CD14-positive monocyte (primary cell): ENCODE results near the gene CGREF1. TPM values are rescaled to one million over a fixed set of nuclear protein-coding genes. Genes with fewer than 3 reads are reported as not detected.

Experiments
- DNase-seq, 3 donors: peaks; one replicate each; pipeline ENCODE4 v3.0.0-alpha.2; 2011 to 2022
- H2AFZ ChIP-seq: 2 replicates; pipeline ENCODE4 v1.6.0; 2012; ENCODE audit warnings: mild to moderate bottlenecking, low read depth, low read length, inconsistent platforms; ENCODE audit not compliant: insufficient read depth, poor library complexity, severe bottlenecking
- H3K27ac ChIP-seq, 2 donors: 1 replicate in 1 of 2; 2 replicates in 1 of 2; pipeline ENCODE4 v1.5.1; 2012 to 2013; ENCODE audit warnings: low read length in 2 of 2, control low read depth in 1 of 2, inconsistent platforms in 1 of 2, low read depth in 1 of 2, mild to moderate bottlenecking in 1 of 2
- H3K27me3 ChIP-seq, 2 donors: one replicate each; pipeline versions ENCODE4 v1.6.0 to v1.6.1; 2011 to 2013; ENCODE audit warnings: low read length in 2 of 2; ENCODE audit not compliant: control insufficient read depth in 2 of 2, insufficient read depth in 2 of 2
- H3K36me3 ChIP-seq, 2 donors: replicated peaks in 1 of 2; 1 replicate in 1 of 2; 2 replicates in 1 of 2; pipeline versions ENCODE4 v1.5.1 to v1.6.1; 2012 to 2013; ENCODE audit warnings: low read length in 2 of 2, control low read depth in 1 of 2, inconsistent platforms in 1 of 2, mild to moderate bottlenecking in 1 of 2; ENCODE audit not compliant: insufficient read depth in 2 of 2, control insufficient read depth in 1 of 2
- H3K4me1 ChIP-seq, 2 donors: 1 replicate in 1 of 2; 2 replicates in 1 of 2; pipeline versions ENCODE4 v1.5.1 to v1.6.1; 2012 to 2013; ENCODE audit warnings: low read length in 2 of 2, control low read depth in 1 of 2, inconsistent platforms in 1 of 2, mild to moderate bottlenecking in 1 of 2, moderate library complexity in 1 of 2; ENCODE audit not compliant: insufficient read depth in 2 of 2, control insufficient read depth in 1 of 2
- H3K4me2 ChIP-seq: replicated peaks from 2 replicates; pipeline ENCODE3; 2012; ENCODE audit warnings: low read length, moderate library complexity, mild to moderate bottlenecking; ENCODE audit not compliant: poor library complexity, severe bottlenecking; ENCODE audit errors: extremely low read depth
- H3K4me3 ChIP-seq, 3 experiments: fragments of 200-600 bp in 1 of 3; sonication (generic) in 1 of 3; replicated peaks in 1 of 3; 1 replicate in 2 of 3; 2 replicates in 1 of 3; pipeline ENCODE4 v1.5.1; 2011 to 2013; ENCODE audit warnings: low read length in 3 of 3, mild to moderate bottlenecking in 3 of 3, control low read depth in 2 of 3, low read depth in 2 of 3, inconsistent platforms in 1 of 3, moderate library complexity in 1 of 3
- H3K79me2 ChIP-seq: 2 replicates; pipeline ENCODE4 v1.6.0; 2012; ENCODE audit warnings: mild to moderate bottlenecking, control low read depth, inconsistent platforms, low read length, moderate library complexity; ENCODE audit not compliant: insufficient read depth
- H3K9ac ChIP-seq: 2 replicates; pipeline ENCODE4 v1.6.0; 2017; ENCODE audit warnings: low read length, mild to moderate bottlenecking; ENCODE audit not compliant: insufficient read depth, poor library complexity, severe bottlenecking
- H3K9me3 ChIP-seq, 2 donors: replicated peaks in 1 of 2; 1 replicate in 1 of 2; 2 replicates in 1 of 2; pipeline versions ENCODE4 v1.5.1 to v1.6.1; 2012 to 2013; ENCODE audit warnings: low read length in 2 of 2, control low read depth in 1 of 2; ENCODE audit not compliant: control insufficient read depth in 1 of 2, insufficient read depth in 1 of 2
- H4K20me1 ChIP-seq: 2 replicates; pipeline ENCODE4 v1.6.0; 2012; ENCODE audit warnings: mild to moderate bottlenecking, low read length, control low read depth, moderate library complexity; ENCODE audit not compliant: insufficient read depth
- H3K27ac Mint-ChIP-seq, 7 donors: one replicate each; pipeline ENCODE4 v1.8.0; 2020; ENCODE audit warnings: mild to moderate bottlenecking in 7 of 7, mixed read lengths in 7 of 7, moderate library complexity in 6 of 7, inconsistent platforms in 2 of 7
- H3K27me3 Mint-ChIP-seq, 3 donors: one replicate each; pipeline ENCODE4 v1.8.0; 2021 to 2022; ENCODE audit warnings: low read depth in 3 of 3, mild to moderate bottlenecking in 3 of 3, mixed read lengths in 3 of 3, moderate library complexity in 3 of 3, inconsistent platforms in 1 of 3
- H3K36me3 Mint-ChIP-seq, 2 donors: one replicate each; pipeline ENCODE4 v1.8.0; 2020; ENCODE audit warnings: mixed read lengths in 2 of 2, inconsistent platforms in 1 of 2, mild to moderate bottlenecking in 1 of 2
- H3K4me1 Mint-ChIP-seq: one replicate; pipeline ENCODE4 v1.8.0; 2020; ENCODE audit warnings: mild to moderate bottlenecking, mixed read lengths
- H3K4me3 Mint-ChIP-seq, 2 donors: one replicate each; pipeline ENCODE4 v1.8.0; 2020; ENCODE audit warnings: mild to moderate bottlenecking in 2 of 2, mixed read lengths in 2 of 2, moderate library complexity in 1 of 2
- H3K9me3 Mint-ChIP-seq, 7 donors: one replicate each; pipeline ENCODE4 v1.8.0; 2020 to 2022; ENCODE audit warnings: mixed read lengths in 7 of 7, mild to moderate bottlenecking in 6 of 7, moderate library complexity in 6 of 7, inconsistent platforms in 2 of 7
- WGBS: methylation state at CpG from one replicate; pipeline ENCODE4 v1.1.5; 2013; ENCODE audit warnings: missing lambda C conversion rate; ENCODE audit not compliant: insufficient coverage; 5-methylcytosine and 5-hydroxymethylcytosine counted together
- intact Hi-C, 2 donors: fragments of 100-400 bp; cut with micrococcal nuclease; formaldehyde crosslinking; loops; one replicate each; pipeline versions ENCODE4 v1.15.0 to v1.15.1; 2023
- polyA plus RNA-seq, 3 donors: library from polyadenylated mRNA; depleted of rRNA in 1 of 3; unstranded in 2 of 3; stranded (reverse) in 1 of 3; fragments of 300-500 nt in 2 of 3; fragments of >200 nt in 1 of 3; fragmentation: Illumina TruSeq in 2 of 3; gene quantifications; 1 replicate in 2 of 3; 2 replicates in 1 of 3; pipeline ENCODE4 v1.2.3, GENCODE V29; 2012 to 2021
- TF ChIP-seq, protein P1 (sequence below): fragments of 200-600 bp; IDR thresholded peaks from one replicate; pipeline ENCODE4 v1.8.0; 2022; ENCODE audit warnings: antibody characterized with exemption, mild to moderate bottlenecking

CGREF1 gene
- polyA plus RNA-seq, 3 donors = not detected

GRCh38 chr2:27127883-27128667, 9.1 kb upstream of the CGREF1 start:
- Histone ChIP-seq H4K20me1 (peaks cover 12% of the 10 kb centered on the region), H3K4me3 (no peak overlapping the region), H3K27ac (no peak overlapping the region), H3K4me2 (no peak overlapping the region), H2AFZ (no peak overlapping the region), H3K4me1 (peaks cover 9 to 10% of the 10 kb centered on the region in 2 donors), H3K36me3 (peaks cover 33 to 43% of the 10 kb centered on the region in 2 donors), H3K79me2 (peaks cover 5% of the 10 kb centered on the region), H3K9ac (no peak overlapping the region), H3K9me3 (no peaks in the 10 kb centered on the region), H3K27me3 (no peaks in the 10 kb centered on the region)
- H3K27ac Mint-ChIP-seq = peak overlapping the region in 1 of 7 donors; percentile 18
- intact Hi-C loops = no loop called here
- H3K4me3 Mint-ChIP-seq = no peak overlapping the region
- H3K4me1 Mint-ChIP-seq = peaks cover 13% of the 10 kb centered on the region
- H3K9me3 Mint-ChIP-seq = peaks cover 0 to 2% (median 0%) of the 10 kb centered on the region in 7 donors
- peaks cover 0 to 2% (median 0%) of the 10 kb centered on the region in 3 donors for H3K27me3 Mint-ChIP-seq
- H3K36me3 Mint-ChIP-seq = peaks cover 38 to 40% of the 10 kb centered on the region in 2 donors
- no peak for DNase-seq
- TF ChIP-seq, protein P1, sequence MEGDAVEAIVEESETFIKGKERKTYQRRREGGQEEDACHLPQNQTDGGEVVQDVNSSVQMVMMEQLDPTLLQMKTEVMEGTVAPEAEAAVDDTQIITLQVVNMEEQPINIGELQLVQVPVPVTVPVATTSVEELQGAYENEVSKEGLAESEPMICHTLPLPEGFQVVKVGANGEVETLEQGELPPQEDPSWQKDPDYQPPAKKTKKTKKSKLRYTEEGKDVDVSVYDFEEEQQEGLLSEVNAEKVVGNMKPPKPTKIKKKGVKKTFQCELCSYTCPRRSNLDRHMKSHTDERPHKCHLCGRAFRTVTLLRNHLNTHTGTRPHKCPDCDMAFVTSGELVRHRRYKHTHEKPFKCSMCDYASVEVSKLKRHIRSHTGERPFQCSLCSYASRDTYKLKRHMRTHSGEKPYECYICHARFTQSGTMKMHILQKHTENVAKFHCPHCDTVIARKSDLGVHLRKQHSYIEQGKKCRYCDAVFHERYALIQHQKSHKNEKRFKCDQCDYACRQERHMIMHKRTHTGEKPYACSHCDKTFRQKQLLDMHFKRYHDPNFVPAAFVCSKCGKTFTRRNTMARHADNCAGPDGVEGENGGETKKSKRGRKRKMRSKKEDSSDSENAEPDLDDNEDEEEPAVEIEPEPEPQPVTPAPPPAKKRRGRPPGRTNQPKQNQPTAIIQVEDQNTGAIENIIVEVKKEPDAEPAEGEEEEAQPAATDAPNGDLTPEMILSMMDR = no peak
- WGBS = 100% methylated on average over 4 of the region's 9 CpGs

GRCh38 chr2:27126252-27126710, 7.4 kb upstream of the CGREF1 start:
- H3K4me3 ChIP-seq = no peak overlapping the region
- peaks cover 17 to 26% of the 10 kb centered on the region in 2 donors for H3K36me3 ChIP-seq
- H3K36me3 Mint-ChIP-seq = peaks cover 22 to 23% of the 10 kb centered on the region in 2 donors
- H3K9ac ChIP-seq = no peak overlapping the region
- no peak overlapping the region for H2AFZ ChIP-seq
- H3K79me2 ChIP-seq = no peaks in the 10 kb centered on the region
- no peaks in the 10 kb centered on the region for H3K9me3 ChIP-seq
- H3K4me1 Mint-ChIP-seq = peaks cover 22% of the 10 kb centered on the region
- H3K4me3 Mint-ChIP-seq = no peak overlapping the region
- peak overlapping the region in 3 of 7 donors; percentile 59 to 68 (median 68) for H3K27ac Mint-ChIP-seq
- TF ChIP-seq, protein P1 = no peak
- intact Hi-C loops = no loop called here
- no peaks in the 10 kb centered on the region for H4K20me1 ChIP-seq
- no peaks in the 10 kb centered on the region for H3K27me3 ChIP-seq
- H3K4me2 ChIP-seq = no peak overlapping the region
- no peak for DNase-seq
- WGBS = 94% methylated on average over 2 of the region's 5 CpGs
- peaks cover 23 to 24% of the 10 kb centered on the region in 2 donors for H3K4me1 ChIP-seq
- H3K9me3 Mint-ChIP-seq = peaks cover 0 to 2% (median 0%) of the 10 kb centered on the region in 7 donors
- no peak overlapping the region for H3K27ac ChIP-seq
- no peaks in the 10 kb centered on the region for H3K27me3 Mint-ChIP-seq
